ENCODE data around the gene NNT. TPM values are rescaled to one million over a fixed set of nuclear protein-coding genes. Genes with fewer than 3 reads are reported as not detected.

NNT gene
- total and polyA plus RNA-seq, 8 donors: 8.7 to 127 (median 17.5) TPM

GRCh38 chr5:43646992-43647391 lies 44.0 kb downstream of the NNT start:
- Histone ChIP-seq H3K9me3 (no peaks in the 10 kb centered on the region), H3K27ac (no peak overlapping the region), H3K27me3 (no peaks in the 10 kb centered on the region), H3K4me1 (peaks cover 0 to 13% (median 5%) of the 10 kb centered on the region in 4 donors), H3K4me3 (no peak overlapping the region), H3K36me3 (peaks cover 30 to 75% (median 70%) of the 10 kb centered on the region in 4 donors)
- WGBS, 5 donors: 73 to 88% (median 84%) methylated on average over 1 of the region's 1 CpG
- intact Hi-C loops (cut with DNase I; ENCODE audit: low total_unique reads): no loop called here
- TF ChIP-seq POLR2A (IDR thresholded peaks at IDR 0.05) (no peak), CTCF (IDR thresholded peaks at IDR 0.05) (no peak), EP300 (IDR thresholded peaks at IDR 0.05) (no peak), POLR2AphosphoS5 (IDR thresholded peaks at IDR 0.05) (no peak)
- DNase-seq: no peak

GRCh38 chr5:43647789-43648188 lies 44.8 kb downstream of the NNT start:
- no peak for TF ChIP-seq POLR2AphosphoS5 (IDR thresholded peaks at IDR 0.05)

GRCh38 chr5:43648499-43649124 lies 45.6 kb downstream of the NNT start:
- Histone ChIP-seq H3K27me3 (no peaks in the 10 kb centered on the region), H3K9me3 (no peaks in the 10 kb centered on the region), H3K27ac (no peak overlapping the region), H3K4me3 (no peak overlapping the region), H3K4me1 (peaks cover 0 to 5% (median 0%) of the 10 kb centered on the region in 4 donors), H3K36me3 (peaks cover 31 to 91% (median 86%) of the 10 kb centered on the region in 4 donors)
- 54 to 85% (median 71%) methylated on average over 2 of the region's 2 CpGs for WGBS, 5 donors
- intact Hi-C loops (cut with DNase I; ENCODE audit: low total_unique reads): no loop called here
- no peak for DNase-seq
- no peak for TF ChIP-seq POLR2A (IDR thresholded peaks at IDR 0.05)

More at GRCh38 chr5:43647789-43648188, 44.8 kb downstream of the NNT start:
- H3K4me1 ChIP-seq: peaks cover 0 to 7% (median 2%) of the 10 kb centered on the region in 4 donors
- no peak overlapping the region for H3K27ac ChIP-seq
- no peak overlapping the region for H3K4me3 ChIP-seq
- no peaks in the 10 kb centered on the region for H3K27me3 ChIP-seq
- H3K9me3 ChIP-seq: no peaks in the 10 kb centered on the region
- DNase-seq: no peak
- H3K36me3 ChIP-seq: peaks cover 31 to 83% (median 78%) of the 10 kb centered on the region in 4 donors
- intact Hi-C loops (cut with DNase I; ENCODE audit: low total_unique reads): no loop called here

GRCh38 chr5:43649256-43649655 lies 46.3 kb downstream of the NNT start:
- H3K4me3 ChIP-seq: no peak overlapping the region
- H3K4me1 ChIP-seq: peaks cover 0 to 7% (median 0%) of the 10 kb centered on the region in 4 donors
- TF ChIP-seq EP300 (IDR thresholded peaks at IDR 0.05) (no peak), CTCF (IDR thresholded peaks at IDR 0.05) (no peak), POLR2AphosphoS5 (IDR thresholded peaks at IDR 0.05) (no peak), POLR2A (IDR thresholded peaks at IDR 0.05) (no peak)
- no peak overlapping the region for H3K27ac ChIP-seq
- H3K27me3 ChIP-seq: no peaks in the 10 kb centered on the region
- 62 to 70% (median 66%) methylated on average over 2 of the region's 2 CpGs for WGBS, 5 donors
- no peaks in the 10 kb centered on the region for H3K9me3 ChIP-seq
- intact Hi-C loops (cut with DNase I; ENCODE audit: low total_unique reads): no loop called here
- DNase-seq: no peak
- peaks cover 31 to 97% (median 93%) of the 10 kb centered on the region in 4 donors for H3K36me3 ChIP-seq

GRCh38 chr5:43652537-43653302 lies 49.7 kb downstream of the NNT start:
- Histone ChIP-seq H3K27ac (no peak overlapping the region), H3K4me1 (peaks cover 0 to 10% (median 0%) of the 10 kb centered on the region in 4 donors), H3K36me3 (peaks cover 33 to 98% (median 97%) of the 10 kb centered on the region in 4 donors), H3K4me3 (no peak overlapping the region), H3K9me3 (no peaks in the 10 kb centered on the region), H3K27me3 (no peaks in the 10 kb centered on the region)
- TF ChIP-seq EP300 (IDR thresholded peaks at IDR 0.05) (no peak), POLR2A (IDR thresholded peaks at IDR 0.05) (no peak), CTCF (IDR thresholded peaks at IDR 0.05) (no peak), POLR2AphosphoS5 (IDR thresholded peaks at IDR 0.05) (no peak)
- no peak for DNase-seq
- intact Hi-C loops (cut with DNase I; ENCODE audit: low total_unique reads): no loop called here
- WGBS, 5 donors: 94 to 98% (median 98%) methylated on average over 6 of the region's 6 CpGs
